IPS DF 4.7 (cell line): ENCODE results near the gene GTF2IRD1.
"Not testable (repeated sequence)": the region's sequence is repeated elsewhere in the genome, so short reads cannot be mapped to it uniquely, and the experiment has no call there.

ENCODE experiments used
- DNase-seq: peaks from one replicate; pipeline ENCODE4 v3.0.0-alpha.2; 2013; ENCODE audit warnings: low spot score; ENCODE audit errors: extremely low read depth

The GTF2IRD1 gene

GRCh38 chr7:74453322-74454011 lies at the start of gene GTF2IRD1:
TSS of gene GTF2IRD1 (plus strand) at chr7:74453906. CDS start at chr7:74508081, 54,175 bp downstream.
- no peak for DNase-seq

GRCh38 chr7:74404388-74404700 lies 49.4 kb upstream of the GTF2IRD1 start:
- DNase-seq, result no peak

- no peak for DNase-seq
These were observed 49.0 kb upstream of the GTF2IRD1 start for GRCh38 chr7:74404741-74405140.

- DNase-seq, result no peak
These were observed 48.4 kb upstream of the GTF2IRD1 start for GRCh38 chr7:74405191-74405898.

GRCh38 chr7:74405899-74406512 lies 47.7 kb upstream of the GTF2IRD1 start:
- no peak for DNase-seq

GRCh38 chr7:74407958-74408357 lies 45.7 kb upstream of the GTF2IRD1 start:
- no peak for DNase-seq

- DNase-seq, result no peak
These were observed 44.1 kb upstream of the GTF2IRD1 start for GRCh38 chr7:74409571-74409970.

- DNase-seq, result no peak
These were observed 42.9 kb upstream of the GTF2IRD1 start for GRCh38 chr7:74410772-74411171.

GRCh38 chr7:74411571-74411970 lies 42.1 kb upstream of the GTF2IRD1 start:
- not testable (repeated sequence) for DNase-seq

GRCh38 chr7:74412056-74412455 lies 41.6 kb upstream of the GTF2IRD1 start:
- no peak for DNase-seq

GRCh38 chr7:74412603-74413002 lies 41.1 kb upstream of the GTF2IRD1 start:
- DNase-seq, result no peak

GRCh38 chr7:74414595-74415333 lies 38.9 kb upstream of the GTF2IRD1 start:
- DNase-seq, result not testable (repeated sequence)

- DNase-seq, result no peak
These were observed 36.2 kb upstream of the GTF2IRD1 start for GRCh38 chr7:74417419-74417971.

- DNase-seq, result no peak
These were observed 35.6 kb upstream of the GTF2IRD1 start for GRCh38 chr7:74418076-74418475.

GRCh38 chr7:74418538-74418937 lies 35.2 kb upstream of the GTF2IRD1 start:
- DNase-seq, result no peak

GRCh38 chr7:74419232-74419631 lies 34.5 kb upstream of the GTF2IRD1 start:
- DNase-seq, result not testable (repeated sequence)

- DNase-seq, result no peak
These were observed 33.7 kb upstream of the GTF2IRD1 start for GRCh38 chr7:74420006-74420405.

- DNase-seq, result no peak
These were observed 29.3 kb upstream of the GTF2IRD1 start for GRCh38 chr7:74424291-74424880.

- DNase-seq, result no peak
These were observed 25.7 kb upstream of the GTF2IRD1 start for GRCh38 chr7:74428023-74428422.

GRCh38 chr7:74429153-74429747 lies 24.5 kb upstream of the GTF2IRD1 start:
- DNase-seq, result no peak

GRCh38 chr7:74430409-74430808 lies 23.3 kb upstream of the GTF2IRD1 start:
- not testable (repeated sequence) for DNase-seq
